B cell (primary cell): ENCODE measurements around the gene SIGLEC6.

Source experiments
- EZH2 ChIP-seq: IDR thresholded peaks from 2 replicates; pipeline ENCODE4 v1.6.1; 2012; ENCODE audit warnings: borderline replicate concordance, low read depth, mild to moderate bottlenecking, moderate library complexity, low read length; ENCODE audit not compliant: insufficient read depth, poor library complexity, severe bottlenecking
- TF ChIP-seq, protein P1 (sequence below): fragments of 200-600 bp; IDR thresholded peaks from one replicate; pipeline ENCODE4 v1.8.0; 2022; ENCODE audit warnings: antibody characterized with exemption, mild to moderate bottlenecking

GRCh38 chr19:51503286-51503817 is 28.1 kb downstream of the SIGLEC6 start:
- TF ChIP-seq, protein P1, sequence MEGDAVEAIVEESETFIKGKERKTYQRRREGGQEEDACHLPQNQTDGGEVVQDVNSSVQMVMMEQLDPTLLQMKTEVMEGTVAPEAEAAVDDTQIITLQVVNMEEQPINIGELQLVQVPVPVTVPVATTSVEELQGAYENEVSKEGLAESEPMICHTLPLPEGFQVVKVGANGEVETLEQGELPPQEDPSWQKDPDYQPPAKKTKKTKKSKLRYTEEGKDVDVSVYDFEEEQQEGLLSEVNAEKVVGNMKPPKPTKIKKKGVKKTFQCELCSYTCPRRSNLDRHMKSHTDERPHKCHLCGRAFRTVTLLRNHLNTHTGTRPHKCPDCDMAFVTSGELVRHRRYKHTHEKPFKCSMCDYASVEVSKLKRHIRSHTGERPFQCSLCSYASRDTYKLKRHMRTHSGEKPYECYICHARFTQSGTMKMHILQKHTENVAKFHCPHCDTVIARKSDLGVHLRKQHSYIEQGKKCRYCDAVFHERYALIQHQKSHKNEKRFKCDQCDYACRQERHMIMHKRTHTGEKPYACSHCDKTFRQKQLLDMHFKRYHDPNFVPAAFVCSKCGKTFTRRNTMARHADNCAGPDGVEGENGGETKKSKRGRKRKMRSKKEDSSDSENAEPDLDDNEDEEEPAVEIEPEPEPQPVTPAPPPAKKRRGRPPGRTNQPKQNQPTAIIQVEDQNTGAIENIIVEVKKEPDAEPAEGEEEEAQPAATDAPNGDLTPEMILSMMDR = no peak
- TF ChIP-seq EZH2 = no peak
